Fibroblast of lung (primary cell): Measurements from ENCODE around the gene TPH1. TPM values are rescaled to one million over a fixed set of nuclear protein-coding genes. Genes with fewer than 3 reads are reported as not detected.

Experiments
- DNase-seq, 2 donors: peaks; one replicate each; pipeline versions ENCODE4 v3.0.0 to v3.0.0-alpha.2; 2010; ENCODE audit warnings: low read depth in 2 of 2
- H2AFZ ChIP-seq: 2 replicates; pipeline ENCODE4 v1.5.1; 2012; ENCODE audit warnings: low read length, control low read depth, inconsistent platforms
- H3K27ac ChIP-seq: 2 replicates; pipeline ENCODE4 v1.5.1; 2011; ENCODE audit warnings: low read length, control low read depth; ENCODE audit not compliant: insufficient read depth
- H3K27me3 ChIP-seq: 2 replicates; pipeline ENCODE4 v1.5.1; 2011; ENCODE audit warnings: mild to moderate bottlenecking, low read length; ENCODE audit not compliant: control insufficient read depth, insufficient read depth
- H3K36me3 ChIP-seq: 2 replicates; pipeline ENCODE4 v1.5.1; 2011; ENCODE audit warnings: low read length; ENCODE audit not compliant: control insufficient read depth, insufficient read depth
- H3K4me1 ChIP-seq: 2 replicates; pipeline ENCODE4 v1.5.1; 2011; ENCODE audit warnings: low read length; ENCODE audit not compliant: control insufficient read depth, insufficient read depth; ENCODE audit errors: extremely low read depth
- H3K4me2 ChIP-seq: 2 replicates; pipeline ENCODE4 v1.5.1; 2011; ENCODE audit warnings: low read length, control low read depth; ENCODE audit not compliant: insufficient read depth; ENCODE audit errors: extremely low read depth
- H3K4me3 ChIP-seq, 4 experiments: fragments of 200-600 bp in 1 of 4; sonication (generic) in 1 of 4; replicated peaks in 1 of 4; 2 replicates each; pipeline ENCODE4 v1.5.1; 2011 to 2016; ENCODE audit warnings: low read length in 4 of 4, low read depth in 3 of 4, mild to moderate bottlenecking in 3 of 4, control low read depth in 2 of 4, inconsistent platforms in 1 of 4, mixed read lengths in 1 of 4; ENCODE audit not compliant: insufficient read depth in 1 of 4; ENCODE audit errors: control extremely low read depth in 1 of 4
- H3K79me2 ChIP-seq: 2 replicates; pipeline ENCODE4 v1.5.1; 2012; ENCODE audit warnings: mild to moderate bottlenecking, low read length, inconsistent platforms; ENCODE audit not compliant: control insufficient read depth, insufficient read depth
- H3K9ac ChIP-seq: 2 replicates; pipeline ENCODE4 v1.5.1; 2011; ENCODE audit warnings: mild to moderate bottlenecking, low read length, control low read depth; ENCODE audit not compliant: insufficient read depth
- H3K9me3 ChIP-seq: 2 replicates; pipeline ENCODE4 v1.5.1; 2012; ENCODE audit warnings: low read depth, low read length; ENCODE audit not compliant: control insufficient read depth, insufficient read depth
- H4K20me1 ChIP-seq: 2 replicates; pipeline ENCODE4 v1.5.1; 2011; ENCODE audit warnings: low read length; ENCODE audit not compliant: control insufficient read depth, insufficient read depth; ENCODE audit errors: extremely low read depth
- EZH2 ChIP-seq: IDR thresholded peaks from 2 replicates; pipeline ENCODE4 v1.5.1; 2012; ENCODE audit warnings: low read length, control low read depth, mild to moderate bottlenecking; ENCODE audit errors: missing control alignments
- polyA plus RNA-seq, 2 donors: library from polyadenylated mRNA; depleted of rRNA in 1 of 2; stranded (reverse) in 1 of 2; unstranded in 1 of 2; fragments of >200 nt; gene quantifications; 2 replicates each; pipeline ENCODE4 v1.2.1, GENCODE V29; 2011 to 2012; ENCODE audit warnings: missing spikeins in 1 of 2
- total RNA-seq: library from RNA; depleted of rRNA; stranded (reverse); fragments of >200 nt; gene quantifications from 2 replicates; pipeline ENCODE4 v1.2.1, GENCODE V29; 2014
- TF ChIP-seq, protein P1 (sequence below), 2 donors: IDR thresholded peaks in 1 of 2; conservative IDR thresholded peaks in 1 of 2; 1 replicate in 1 of 2; 2 replicates in 1 of 2; pipeline ENCODE4 v1.5.1; 2011 to 2012; ENCODE audit warnings: low read length in 2 of 2, control low read depth in 1 of 2, inconsistent platforms in 1 of 2, low read depth in 1 of 2, mild to moderate bottlenecking in 1 of 2

TPH1 gene
- total and polyA plus RNA-seq, 2 donors (not counting 1 experiment from before 2014, with no cell fraction given) = under 0.01 to 0.16 TPM

DNA sequence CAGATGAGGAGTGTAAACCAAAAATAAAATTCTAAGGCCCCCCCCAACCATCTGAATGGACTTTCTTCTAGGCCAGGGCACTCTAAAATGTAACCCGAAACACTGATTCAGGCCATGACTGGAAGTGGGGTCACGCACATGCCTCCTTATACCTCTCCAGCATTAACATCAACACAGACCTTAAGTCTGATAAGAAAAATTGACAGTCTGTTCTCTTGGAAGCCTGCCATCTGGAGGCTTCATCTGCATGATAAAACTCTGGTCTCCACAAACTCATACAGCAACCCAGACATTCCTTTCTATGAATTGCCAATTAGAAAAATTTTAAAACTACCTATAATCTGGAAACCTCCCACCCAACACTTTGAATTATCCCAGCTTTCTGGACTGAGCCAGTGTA is 29.3 kb downstream of the TPH1 start:
- Histone ChIP-seq H3K9me3 (no peaks in the 10 kb centered on the region), H3K9ac (no peak overlapping the region), H3K4me1 (peaks cover 4% of the 10 kb centered on the region), H3K27ac (no peak overlapping the region), H2AFZ (no peak overlapping the region), H3K4me2 (no peak overlapping the region), H3K4me3 (no peak overlapping the region), H3K27me3 (peaks cover 2% of the 10 kb centered on the region), H4K20me1 (no peaks in the 10 kb centered on the region), H3K36me3 (no peaks in the 10 kb centered on the region), H3K79me2 (no peaks in the 10 kb centered on the region)
- DNase-seq = no peak
- TF ChIP-seq, protein P1, sequence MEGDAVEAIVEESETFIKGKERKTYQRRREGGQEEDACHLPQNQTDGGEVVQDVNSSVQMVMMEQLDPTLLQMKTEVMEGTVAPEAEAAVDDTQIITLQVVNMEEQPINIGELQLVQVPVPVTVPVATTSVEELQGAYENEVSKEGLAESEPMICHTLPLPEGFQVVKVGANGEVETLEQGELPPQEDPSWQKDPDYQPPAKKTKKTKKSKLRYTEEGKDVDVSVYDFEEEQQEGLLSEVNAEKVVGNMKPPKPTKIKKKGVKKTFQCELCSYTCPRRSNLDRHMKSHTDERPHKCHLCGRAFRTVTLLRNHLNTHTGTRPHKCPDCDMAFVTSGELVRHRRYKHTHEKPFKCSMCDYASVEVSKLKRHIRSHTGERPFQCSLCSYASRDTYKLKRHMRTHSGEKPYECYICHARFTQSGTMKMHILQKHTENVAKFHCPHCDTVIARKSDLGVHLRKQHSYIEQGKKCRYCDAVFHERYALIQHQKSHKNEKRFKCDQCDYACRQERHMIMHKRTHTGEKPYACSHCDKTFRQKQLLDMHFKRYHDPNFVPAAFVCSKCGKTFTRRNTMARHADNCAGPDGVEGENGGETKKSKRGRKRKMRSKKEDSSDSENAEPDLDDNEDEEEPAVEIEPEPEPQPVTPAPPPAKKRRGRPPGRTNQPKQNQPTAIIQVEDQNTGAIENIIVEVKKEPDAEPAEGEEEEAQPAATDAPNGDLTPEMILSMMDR (conservative IDR thresholded peaks at IDR 0.05 in 1 of 2, IDR thresholded peaks at IDR 0.05 in 1 of 2; ENCODE audit: low read depth in 1 of 2, low read length in 2 of 2) = no peak
- TF ChIP-seq EZH2 = no peak

DNA sequence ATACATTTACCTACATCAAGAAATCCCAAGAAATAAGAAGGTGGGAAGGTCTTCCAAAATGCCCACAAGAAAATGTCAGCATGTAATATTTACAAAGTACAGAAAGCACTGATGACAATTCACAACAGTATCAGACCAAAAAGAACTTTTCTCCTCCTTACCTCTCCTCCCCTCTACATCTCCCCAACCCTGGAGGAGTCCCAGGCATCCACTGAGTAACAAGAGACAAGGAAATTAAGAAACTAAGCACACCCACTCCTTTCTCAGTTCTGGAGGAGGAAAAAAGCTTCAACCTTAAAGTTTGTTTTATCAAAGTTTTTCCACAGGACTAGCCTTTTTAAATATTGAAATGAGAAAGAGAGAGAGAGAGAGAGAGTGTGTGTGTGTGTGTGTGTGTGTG is 31.2 kb downstream of the TPH1 start:
- TF ChIP-seq, protein P1 (conservative IDR thresholded peaks at IDR 0.05 in 1 of 2, IDR thresholded peaks at IDR 0.05 in 1 of 2; ENCODE audit: low read depth in 1 of 2, low read length in 2 of 2) = no peak
- no peak for TF ChIP-seq EZH2
- Histone ChIP-seq H3K9me3 (no peaks in the 10 kb centered on the region), H3K36me3 (no peaks in the 10 kb centered on the region), H3K79me2 (no peaks in the 10 kb centered on the region), H4K20me1 (no peaks in the 10 kb centered on the region), H3K4me1 (peaks cover 4% of the 10 kb centered on the region), H3K27ac (no peak overlapping the region), H3K27me3 (peaks cover 2% of the 10 kb centered on the region), H3K4me2 (no peak overlapping the region), H3K4me3 (no peak overlapping the region), H2AFZ (no peak overlapping the region), H3K9ac (no peak overlapping the region)
- no peak for DNase-seq

DNA sequence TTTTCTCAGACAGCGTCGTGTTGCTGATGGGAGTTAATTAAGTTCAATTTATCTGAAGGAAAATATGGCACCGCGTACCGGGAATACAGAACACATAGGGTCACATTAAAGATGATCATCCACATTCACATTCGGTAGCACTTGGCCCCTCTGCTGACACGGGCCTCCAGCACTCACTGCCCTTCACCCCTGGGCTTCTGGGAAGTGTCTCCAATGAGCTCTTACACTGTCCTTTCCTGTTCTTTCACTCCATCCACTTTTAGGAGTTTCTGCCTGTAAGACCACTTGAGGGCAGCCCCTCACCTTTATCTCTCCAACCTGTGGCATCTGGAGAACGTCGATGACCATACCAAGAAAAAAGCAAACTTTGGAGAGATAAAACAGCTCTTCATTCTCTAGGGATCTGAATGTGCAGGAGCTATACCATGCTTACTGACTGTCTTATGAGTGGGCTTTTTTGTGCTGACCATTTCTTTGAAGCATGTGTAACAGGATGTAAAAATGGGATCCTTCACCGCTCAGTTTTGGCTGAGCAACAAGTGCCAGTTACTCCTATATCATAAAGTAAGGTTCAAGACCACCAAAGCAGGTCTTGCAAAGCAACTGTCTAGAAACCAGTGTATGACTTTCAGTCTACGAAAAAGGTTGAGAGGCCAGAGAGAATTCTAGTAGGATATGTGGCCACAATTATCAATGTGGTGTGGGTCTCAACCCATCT is 32.1 kb downstream of the TPH1 start:
- peak overlapping the region; percentile 40 for H3K27ac ChIP-seq
- peak overlapping the region; percentile 76 for H2AFZ ChIP-seq
- H3K9ac ChIP-seq = peak overlapping the region; percentile 62
- H3K9me3 ChIP-seq = no peaks in the 10 kb centered on the region
- TF ChIP-seq, protein P1 (conservative IDR thresholded peaks at IDR 0.05 in 1 of 2, IDR thresholded peaks at IDR 0.05 in 1 of 2; ENCODE audit: low read depth in 1 of 2, low read length in 2 of 2) = no peak
- peaks cover 4% of the 10 kb centered on the region for H3K4me1 ChIP-seq
- no peaks in the 10 kb centered on the region for H4K20me1 ChIP-seq
- H3K79me2 ChIP-seq = no peaks in the 10 kb centered on the region
- DNase-seq = peak in 1 of 2 donors; percentile 22
- peak overlapping the region; percentile 72 to 95 (median 89) for H3K4me3 ChIP-seq
- no peaks in the 10 kb centered on the region for H3K36me3 ChIP-seq
- peaks cover 2% of the 10 kb centered on the region for H3K27me3 ChIP-seq
- H3K4me2 ChIP-seq = peak overlapping the region; percentile 96
